ENCODE measurements around the gene HYAL4.
"Not testable (repeated sequence)": the region's sequence is repeated elsewhere in the genome, so short reads cannot be mapped to it uniquely, and the experiment has no call there.

HYAL4 gene

GRCh38 chr7:123844712-123845219, at the start of gene HYAL4:
HYAL4 (plus strand) TSS chr7:123845169; CDS start chr7:123868274, 23,105 bp downstream.
- DNase-seq = no peak

DNA sequence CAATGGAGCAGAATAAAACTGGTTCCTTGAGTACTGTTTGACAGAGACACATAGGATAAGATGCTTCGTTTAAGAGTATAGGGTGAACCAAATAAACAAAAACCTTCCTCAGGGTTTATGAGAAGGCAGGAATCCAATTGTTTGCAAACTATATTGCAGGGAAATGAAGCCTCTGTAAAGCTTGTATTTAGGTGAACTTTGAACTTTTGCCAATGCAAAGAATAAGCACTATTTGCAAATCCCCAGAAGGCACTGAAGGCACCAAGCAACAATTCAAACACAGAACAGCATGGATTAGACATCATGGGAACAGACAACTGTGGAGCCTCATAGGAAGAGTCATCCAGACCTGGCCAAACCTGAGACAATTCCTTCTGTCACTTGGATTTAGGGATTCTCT, 49.1 kb upstream of the HYAL4 start:
- DNase-seq = no peak

- DNase-seq = no peak
Observed at GRCh38 chr7:123796568-123796967, 48.4 kb upstream of the HYAL4 start.

DNA sequence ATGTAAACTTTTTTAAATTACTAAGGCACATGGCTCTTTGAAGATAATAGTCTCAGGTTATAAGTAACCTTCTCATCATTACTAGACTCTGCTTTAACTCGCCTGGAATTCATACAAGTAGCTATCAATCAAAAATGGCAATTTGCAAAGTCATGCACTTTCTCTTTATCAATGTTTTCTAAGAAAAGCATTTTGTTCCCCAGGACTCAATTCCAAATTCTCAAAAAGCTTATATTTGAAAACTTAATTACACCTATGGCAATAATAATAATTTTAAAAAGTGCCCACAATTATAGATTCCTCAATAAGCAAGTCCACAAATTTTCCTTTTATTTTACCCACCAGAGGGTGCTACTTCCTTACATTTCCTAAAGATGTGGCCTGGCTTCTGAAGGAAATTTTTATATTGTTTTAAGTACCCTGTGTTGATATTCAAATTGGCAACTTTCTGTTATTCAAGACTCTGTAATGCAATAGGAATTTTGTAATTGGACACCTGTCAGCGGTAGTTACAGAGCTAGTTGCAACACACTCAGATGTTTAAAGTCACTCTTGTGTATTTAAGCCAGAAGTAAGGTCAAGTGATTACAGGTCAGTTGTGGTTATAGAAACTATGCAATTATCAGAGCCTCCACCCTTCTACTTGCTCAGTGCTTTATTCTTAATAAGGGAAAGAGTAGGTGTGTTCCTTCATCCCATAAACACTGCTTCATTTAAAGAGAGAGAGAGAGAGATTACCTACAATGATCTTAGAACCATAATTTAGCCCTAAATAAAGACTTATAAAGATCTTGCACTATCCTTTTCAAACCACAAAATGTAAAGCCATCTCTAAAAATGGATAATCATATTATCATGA, 47.1 kb upstream of the HYAL4 start:
- DNase-seq = no peak

DNA sequence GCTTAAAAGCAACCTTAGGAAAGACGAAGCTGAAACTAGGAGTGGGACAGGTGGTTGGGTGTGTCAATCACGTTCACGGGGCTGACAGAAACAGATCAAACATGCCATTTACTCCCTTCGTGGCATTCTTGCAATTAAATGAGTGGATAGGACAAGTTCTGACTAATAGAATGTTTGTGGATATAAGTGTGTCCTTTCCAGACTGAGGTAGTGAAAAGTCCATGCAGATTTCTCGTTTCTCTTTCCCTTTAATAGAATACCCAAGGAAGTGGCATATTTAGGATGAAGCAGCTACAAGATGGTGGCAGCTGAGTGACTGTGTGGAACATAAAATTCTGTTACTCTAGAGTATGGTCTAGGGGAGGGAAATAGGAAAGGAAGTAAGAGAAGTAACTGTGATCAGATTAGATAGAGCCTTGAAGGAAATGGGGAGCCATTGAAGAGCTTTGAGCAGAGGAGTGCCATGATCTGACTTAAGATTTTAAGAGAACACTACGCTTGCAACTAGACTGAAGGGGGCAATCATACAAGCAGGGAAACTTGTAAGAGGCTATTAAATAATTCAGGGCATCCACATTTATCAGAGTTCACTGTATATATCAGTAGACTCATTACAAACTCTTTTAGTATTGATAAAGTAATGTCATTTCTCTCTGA, 46.3 kb upstream of the HYAL4 start:
- DNase-seq = no peak

DNA sequence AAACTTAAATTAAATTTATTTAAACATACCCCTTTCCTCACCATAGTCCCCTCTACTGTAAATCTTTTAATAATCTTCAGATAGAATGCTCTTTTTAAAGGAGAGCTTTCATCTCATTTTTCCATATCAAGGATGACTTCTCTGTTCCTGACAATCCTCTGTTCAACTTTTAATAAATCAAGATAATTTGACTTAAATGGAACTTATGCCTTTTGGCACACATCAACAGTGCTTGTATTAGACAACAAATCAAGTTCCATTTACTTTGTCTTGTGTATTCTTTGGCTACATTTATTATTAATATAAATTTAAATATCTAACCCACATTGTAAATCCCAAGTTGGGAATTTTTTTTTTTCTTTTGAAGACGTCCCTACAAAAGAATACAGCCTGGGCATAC, 42.7 kb upstream of the HYAL4 start:
- no peak for DNase-seq

DNA sequence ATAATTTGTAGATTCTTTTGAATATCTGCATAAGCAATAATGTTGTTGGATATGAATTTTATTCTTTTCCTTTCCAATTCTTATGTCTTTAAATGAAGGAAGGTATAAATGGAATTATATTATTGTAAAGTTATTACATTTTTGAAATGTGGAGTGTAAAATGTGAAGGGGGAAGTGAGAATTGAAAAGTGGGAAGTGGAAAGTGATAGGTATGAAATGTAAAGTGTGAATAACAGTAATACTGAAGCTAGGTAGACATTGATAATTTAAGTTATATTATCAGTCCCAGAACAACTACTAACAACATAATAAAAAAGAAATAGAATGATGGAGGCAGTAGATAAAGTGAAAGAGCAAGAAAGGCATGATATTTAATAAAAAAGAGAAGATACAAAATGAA, 39.7 kb upstream of the HYAL4 start:
- no peak for DNase-seq

GRCh38 chr7:123809471-123809870, 35.5 kb upstream of the HYAL4 start:
- no peak for DNase-seq

DNA sequence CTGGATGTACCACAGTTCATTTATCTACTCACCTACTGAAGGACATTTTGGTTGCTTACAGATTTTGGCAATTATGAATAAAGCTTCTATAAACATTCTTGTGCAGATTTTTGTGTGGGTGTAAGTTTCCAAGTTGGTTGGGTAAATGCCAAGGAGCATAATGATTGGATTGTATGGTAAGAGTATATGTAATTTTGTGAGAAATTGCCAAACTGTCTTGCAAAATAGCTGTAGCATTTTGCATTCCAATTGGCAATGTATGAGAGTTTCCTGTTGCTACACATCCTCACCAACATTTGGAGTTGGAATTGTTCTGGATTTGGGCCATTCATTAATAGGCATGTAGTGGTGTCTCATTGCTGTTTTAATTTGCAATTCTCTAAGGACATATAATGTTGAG, 33.9 kb upstream of the HYAL4 start:
- no peak for DNase-seq

DNA sequence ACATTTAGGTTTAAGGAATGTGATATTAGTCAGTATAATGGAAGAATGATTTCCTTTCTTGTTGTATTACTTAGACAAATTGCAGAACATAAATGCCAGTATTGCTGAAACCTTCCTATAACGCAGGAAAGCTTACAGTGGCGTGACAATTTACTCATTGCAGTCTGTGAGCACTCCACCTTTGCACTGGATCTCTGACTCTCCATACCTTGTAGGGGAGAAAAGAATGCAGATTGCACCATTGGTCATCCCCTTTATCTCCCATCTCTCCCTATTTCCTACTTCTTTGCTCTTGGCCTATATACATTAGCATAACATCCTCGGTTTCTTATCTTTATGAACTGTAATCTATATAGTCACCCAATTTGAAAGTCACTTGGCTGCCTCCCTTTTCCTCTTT, 28.1 kb upstream of the HYAL4 start:
- DNase-seq = no peak

DNA sequence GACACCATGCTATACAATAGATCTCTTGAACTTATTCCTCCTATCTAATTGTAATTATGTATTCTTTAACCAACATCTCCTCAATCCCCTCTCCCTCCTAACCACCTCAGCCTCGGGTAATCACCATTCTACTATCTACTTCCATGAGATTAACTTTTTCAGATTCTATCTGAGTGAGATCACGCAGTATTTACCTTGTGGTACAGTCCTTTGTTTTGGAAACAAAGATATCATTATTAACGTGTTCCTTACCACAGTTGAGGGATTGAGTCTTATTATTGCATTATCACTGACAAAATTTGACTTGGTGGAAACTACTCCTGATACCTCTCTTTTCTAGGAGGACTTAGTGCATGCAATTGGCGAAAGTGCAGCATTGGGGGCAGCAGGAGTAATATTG, 26.0 kb upstream of the HYAL4 start:
- no peak for DNase-seq

DNA sequence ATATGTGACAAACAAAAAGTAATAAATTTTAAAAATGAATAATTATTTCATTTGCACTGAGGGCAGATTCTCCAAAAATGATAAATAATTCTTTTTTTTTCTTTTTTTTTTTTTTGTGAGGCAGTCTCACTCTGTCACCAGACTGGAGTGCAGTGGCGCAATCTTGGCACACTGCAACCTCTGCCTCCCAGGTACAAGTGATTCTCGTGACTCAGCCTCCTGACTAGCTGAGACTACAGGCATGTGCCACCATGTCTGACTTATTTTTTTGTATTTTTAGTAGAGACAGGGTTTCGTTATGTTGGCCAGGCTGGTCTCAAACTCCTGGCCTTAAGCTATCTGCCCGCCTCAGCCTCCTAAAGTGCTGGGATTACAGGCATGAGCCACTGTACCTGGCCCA, 25.2 kb upstream of the HYAL4 start:
- not testable (repeated sequence) for DNase-seq

GRCh38 chr7:123820864-123821263, 24.1 kb upstream of the HYAL4 start:
- no peak for DNase-seq

DNA sequence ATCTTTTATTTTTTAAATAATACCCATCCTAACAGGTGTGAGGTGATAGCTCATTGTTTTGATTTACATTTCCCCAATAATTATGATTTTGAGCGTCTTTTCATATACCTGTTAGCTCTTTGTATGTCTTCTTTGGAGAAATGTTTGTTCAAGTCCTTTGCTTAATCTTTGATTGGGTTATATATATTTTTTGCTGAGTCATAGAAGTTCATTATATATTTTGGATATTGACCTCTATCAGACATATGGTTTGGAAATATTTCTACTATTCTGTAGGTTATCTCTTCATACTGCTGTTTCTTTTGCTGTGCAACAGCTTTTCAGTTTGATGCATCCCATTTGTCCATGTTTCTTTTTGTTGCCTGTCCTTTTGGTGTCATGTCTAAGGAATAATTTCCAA, 23.6 kb upstream of the HYAL4 start:
- no peak for DNase-seq

DNA sequence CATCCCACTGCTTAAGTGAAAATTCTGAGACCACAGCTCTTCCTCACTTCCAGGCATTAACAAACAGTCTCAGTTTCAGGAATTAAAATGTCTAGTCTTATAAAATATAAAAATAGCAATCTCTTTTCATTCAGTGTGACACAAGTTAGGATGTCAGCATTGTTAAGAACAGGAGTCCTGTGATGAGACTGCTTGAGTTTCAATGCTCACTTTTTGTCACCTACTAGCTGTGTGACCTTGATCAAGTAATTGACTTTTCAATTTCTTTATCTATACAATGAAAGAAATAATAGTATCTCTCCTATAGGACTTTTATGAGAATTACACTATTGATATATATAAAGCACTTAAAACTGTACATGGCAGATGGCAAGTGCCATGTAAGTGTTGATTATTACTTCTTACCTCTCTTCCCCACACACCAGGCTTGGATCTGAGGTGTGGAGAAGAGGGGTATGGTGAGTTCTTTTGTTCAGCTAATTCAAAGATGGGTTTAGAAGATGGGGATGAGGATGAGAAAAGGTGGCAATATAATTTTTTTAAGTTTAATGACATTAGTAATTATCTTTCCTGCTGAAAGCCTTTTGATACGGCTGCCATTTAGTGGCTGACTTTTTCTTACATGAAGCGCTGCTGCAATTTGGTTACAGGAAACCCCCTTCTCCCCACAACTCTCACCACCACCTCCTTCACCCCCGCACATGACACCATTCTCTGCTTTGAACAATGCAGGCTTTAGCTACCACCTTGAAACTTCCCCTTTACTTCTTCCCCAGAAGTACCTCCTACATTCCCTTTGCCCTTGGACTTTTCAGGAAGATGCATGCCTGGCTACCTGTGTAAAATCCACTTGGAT, 20.8 kb upstream of the HYAL4 start:
- DNase-seq = peak; percentile 9

DNA sequence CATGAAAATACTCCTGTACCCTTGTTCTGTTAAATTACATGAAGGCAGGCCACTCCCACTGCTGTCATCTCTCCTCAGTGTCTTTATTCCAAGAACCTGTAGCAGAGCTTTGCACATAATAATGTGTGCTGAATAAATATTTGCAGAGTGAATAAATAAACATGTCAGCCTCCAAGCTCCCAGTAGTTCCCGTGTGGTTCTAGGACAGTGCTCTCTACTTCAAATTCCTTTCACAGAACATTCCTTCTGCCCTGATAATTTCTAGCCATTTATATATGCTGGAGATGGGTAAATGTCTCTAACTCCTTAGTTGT, 20.3 kb upstream of the HYAL4 start:
- no peak for DNase-seq

GRCh38 chr7:123828805-123829204, 16.2 kb upstream of the HYAL4 start:
- no peak for DNase-seq

DNA sequence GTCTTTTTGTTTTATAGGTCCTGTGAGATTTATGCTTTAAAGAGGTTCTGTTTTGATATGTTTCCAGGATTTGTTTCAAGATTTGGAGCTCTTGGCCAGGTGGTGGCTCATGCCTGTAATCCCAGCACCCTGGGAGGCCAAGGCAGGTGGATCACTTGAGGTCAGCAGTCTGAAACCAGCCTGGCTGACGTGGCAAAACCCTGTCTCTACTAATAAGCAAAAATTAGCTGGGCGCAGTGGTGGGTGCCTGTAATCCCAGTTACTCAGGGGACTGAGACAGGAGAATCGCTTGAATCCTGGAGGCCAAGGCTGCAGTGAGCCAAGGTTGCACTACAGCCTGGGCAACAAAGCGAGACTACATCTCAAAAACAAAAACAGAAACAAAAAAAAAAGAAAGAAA, 8.3 kb upstream of the HYAL4 start:
- DNase-seq = no peak

DNA sequence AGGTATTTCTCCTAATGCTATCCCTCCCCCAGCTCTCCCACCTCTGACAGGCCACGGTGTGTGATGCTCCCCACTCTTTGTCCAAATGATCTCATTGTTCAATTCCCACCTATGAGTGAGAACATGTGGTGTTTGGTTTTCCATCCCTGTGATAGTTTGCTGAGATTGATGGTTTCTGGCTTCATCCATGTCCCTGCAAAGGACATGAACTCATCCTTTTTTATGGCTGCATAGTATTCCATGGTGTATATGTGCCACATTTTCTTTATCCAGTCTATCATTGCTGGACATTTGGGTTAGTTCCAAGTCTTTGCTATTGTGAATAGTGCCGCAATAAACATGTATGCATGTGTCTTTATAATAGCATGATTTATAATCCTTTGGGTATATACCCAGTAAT, 5.9 kb upstream of the HYAL4 start:
- not testable (repeated sequence) for DNase-seq

DNA sequence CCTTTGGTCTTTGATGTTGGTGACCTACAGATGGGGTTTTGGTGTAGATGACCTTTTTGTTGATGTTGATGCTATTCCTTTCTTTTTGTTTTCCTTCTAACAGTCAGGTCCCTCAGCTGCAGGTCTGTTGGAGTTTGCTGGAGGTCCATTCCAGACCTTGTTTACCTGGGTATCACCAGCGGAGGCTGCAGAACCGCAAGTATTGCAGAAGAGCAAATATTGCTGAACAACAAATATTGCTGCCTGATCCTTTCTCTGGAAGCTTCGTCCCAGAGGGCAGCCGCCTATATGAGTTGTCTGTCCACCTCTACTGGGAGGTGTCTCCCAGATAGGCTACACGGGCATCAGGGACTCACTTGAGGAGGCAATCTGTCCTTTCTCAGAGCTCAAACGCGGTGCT, 827 bp upstream of the HYAL4 start:
- not testable (repeated sequence) for DNase-seq

- DNase-seq = no peak
Observed at GRCh38 chr7:123845823-123846216, 851 bp downstream of the HYAL4 start.

- DNase-seq = no peak
Observed at GRCh38 chr7:123846217-123846891, 1.4 kb downstream of the HYAL4 start.

- no peak for DNase-seq
Observed at GRCh38 chr7:123847868-123848267, 2.9 kb downstream of the HYAL4 start.
